Activated CD8-positive, alpha-beta memory T cell treated with anti-CD3 and anti-CD28 coated beads for 4 hours (primary cell): ENCODE data around the gene GIT1.

Experiments
- DNase-seq, 2 donors: peaks; one replicate each; pipeline ENCODE4 v3.0.0-alpha.2; 2020; ENCODE audit warnings: low read depth in 2 of 2

Gene GIT1

DNA sequence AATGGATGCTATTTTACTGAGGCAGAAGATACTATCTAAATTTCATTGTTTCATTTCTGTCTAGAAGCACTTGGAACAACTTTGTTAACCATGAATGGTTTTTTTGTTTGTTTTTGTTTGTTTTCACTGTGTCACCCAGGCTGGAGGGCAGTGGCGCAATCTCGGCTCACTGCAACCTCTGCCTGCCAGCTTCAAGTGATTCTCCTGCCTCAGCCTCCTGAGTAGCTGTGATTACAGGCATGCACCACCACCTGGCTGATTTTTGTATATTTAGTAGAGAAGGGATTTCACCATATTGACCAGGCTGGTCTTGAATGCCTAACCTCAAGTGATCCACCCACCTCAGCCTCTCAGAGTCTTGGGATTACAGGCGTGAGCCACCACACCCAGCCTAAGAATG is 63.1 kb downstream of the GIT1 start:
- DNase-seq, result no peak

DNA sequence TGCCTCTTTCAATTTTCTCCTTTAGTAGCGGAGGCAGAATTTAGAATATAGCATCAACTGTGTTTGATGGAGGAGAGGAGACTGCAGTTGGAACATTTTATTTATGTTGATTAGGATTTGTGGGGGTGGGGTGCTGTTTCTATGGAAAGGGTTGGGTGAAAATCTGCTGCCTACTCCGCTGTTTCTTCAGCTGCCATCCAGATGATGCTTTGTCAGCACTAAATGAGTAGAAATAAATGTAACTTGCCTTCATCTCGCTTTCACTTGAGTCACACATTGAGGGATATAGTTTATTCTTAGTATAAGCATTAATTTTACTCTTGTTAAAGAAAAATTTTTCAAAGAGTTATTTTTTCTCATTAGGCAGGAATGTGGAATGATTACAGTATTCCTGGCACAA is 64.8 kb downstream of the GIT1 start:
- DNase-seq, result no peak
